SK-N-SH treated with all-trans-retinoic acid at 6 μM for 48 hours (cell line): Measurements from ENCODE around the gene ATXN7.

Source experiments
- BACH2 ChIP-seq: fragments of 250-450 bp; sonication (Bioruptor Pico); IDR thresholded peaks from 2 replicates; pipeline ENCODE4 v1.9.0; 2021; ENCODE audit warnings: mild to moderate bottlenecking, borderline replicate concordance
- CREB5 ChIP-seq: fragments of 250-450 bp; sonication (Bioruptor Pico); IDR thresholded peaks from 2 replicates; pipeline ENCODE4 v1.5.1; 2020; ENCODE audit warnings: low read depth, mild to moderate bottlenecking, moderate library complexity
- PATZ1 ChIP-seq: fragments of 250-450 bp; sonication (Bioruptor Pico); IDR thresholded peaks from 2 replicates; pipeline ENCODE4 v1.8.0; 2020; ENCODE audit warnings: mild to moderate bottlenecking, moderate library complexity, borderline replicate concordance
- RARB ChIP-seq: fragments of 250-450 bp; sonication (Bioruptor Pico); IDR thresholded peaks from 2 replicates; pipeline ENCODE4 v1.8.0; 2021; ENCODE audit warnings: mild to moderate bottlenecking, moderate library complexity
- ZFP3 ChIP-seq: fragments of 250-450 bp; sonication (Bioruptor Pico); IDR thresholded peaks from 2 replicates; pipeline ENCODE4 v1.5.0; 2020; ENCODE audit warnings: mild to moderate bottlenecking, moderate library complexity
- ZFP30 ChIP-seq: fragments of 450-650 bp; formaldehyde crosslinking; IDR thresholded peaks from 2 replicates; pipeline ENCODE4 v1.5.0; 2022; ENCODE audit warnings: mild to moderate bottlenecking, moderate library complexity

GRCh38 chr3:64042952-64043351, 179.3 kb downstream of the ATXN7 start:
- TF ChIP-seq ZFP3 (CRISPR knock-in tag), result no peak
- no peak for TF ChIP-seq BACH2 (CRISPR knock-in tag)
- TF ChIP-seq PATZ1, result no peak
- no peak for TF ChIP-seq RARB
- no peak for TF ChIP-seq ZFP30
- no peak for TF ChIP-seq CREB5 (CRISPR knock-in tag)
